Stomach (tissue), 9 donors: ENCODE data around the gene FCAMR. TPM values are rescaled to one million over a fixed set of nuclear protein-coding genes. Genes with fewer than 3 reads are reported as not detected.
"Not testable (repeated sequence)": the region's sequence is repeated elsewhere in the genome, so short reads cannot be mapped to it uniquely, and the experiment has no call there.

Experiments used
- DNase-seq, 2 donors: peaks; one replicate each; pipeline versions ENCODE4 v3.0.0 to v3.0.0-alpha.2; 2013 to 2019
- H3K27ac ChIP-seq, 5 donors: fragments of 200-600 bp in 4 of 5; sonication (generic) in 4 of 5; one replicate each; pipeline ENCODE4 v1.5.1; 2013 to 2019; ENCODE audit warnings: mild to moderate bottlenecking in 1 of 5, moderate library complexity in 1 of 5
- H3K27me3 ChIP-seq, 3 donors: fragments of 200-600 bp; sonication (generic); one replicate each; pipeline ENCODE4 v1.5.1; 2017 to 2019; ENCODE audit warnings: mixed run types in 1 of 3
- H3K36me3 ChIP-seq, 4 donors: fragments of 200-600 bp; sonication (generic); 1 replicate in 3 of 4; 2 replicates in 1 of 4; pipeline ENCODE4 v1.5.1; 2016 to 2019
- H3K4me1 ChIP-seq, 4 donors: fragments of 200-600 bp; sonication (generic); one replicate each; pipeline ENCODE4 v1.5.1; 2016 to 2019
- H3K4me3 ChIP-seq, 4 donors: fragments of 200-600 bp; sonication (generic) in 3 of 4; one replicate each; pipeline ENCODE4 v1.5.1; 2016 to 2019; ENCODE audit warnings: mild to moderate bottlenecking in 1 of 4
- H3K9me3 ChIP-seq, 4 donors: fragments of 200-600 bp; sonication (generic); one replicate each; pipeline ENCODE4 v1.5.1; 2016 to 2019
- CTCF ChIP-seq, 7 experiments: fragments of 450-650 bp in 4 of 7; fragments of 200-600 bp in 3 of 7; sonication (generic) in 3 of 7; IDR thresholded peaks; one replicate each; pipeline ENCODE4 v1.5.1; 2016 to 2019; ENCODE audit warnings: antibody characterized with exemption in 7 of 7, control low read depth in 2 of 7, mild to moderate bottlenecking in 1 of 7
- EP300 ChIP-seq: sonication (generic); formaldehyde crosslinking; IDR thresholded peaks from one replicate; pipeline ENCODE4 v1.6.1; 2017; ENCODE audit warnings: antibody characterized with exemption
- POLR2A ChIP-seq, 4 donors: fragments of 450-650 bp; IDR thresholded peaks; one replicate each; pipeline ENCODE4 v1.6.1; 2016; ENCODE audit warnings: antibody characterized with exemption in 4 of 4, control low read depth in 2 of 4, mild to moderate bottlenecking in 1 of 4, moderate library complexity in 1 of 4
- POLR2AphosphoS5 ChIP-seq, 3 donors: sonication (generic); formaldehyde crosslinking; IDR thresholded peaks; one replicate each; pipeline ENCODE4 v1.6.1; 2016; ENCODE audit warnings: antibody characterized with exemption in 3 of 3
- WGBS, 5 donors: extraction: QIAGEN DNeasy Blood & Tissue Kit in 3 of 5; methylation state at CpG; one replicate each; pipeline versions ENCODE4 v1.1.5 to v1.1.7; 2013 to 2018; 5-methylcytosine and 5-hydroxymethylcytosine counted together
- intact Hi-C: fragments of 100-400 bp; cut with DNase I; formaldehyde crosslinking; loops from one replicate; pipeline ENCODE4 v1.15.1; 2023; ENCODE audit warnings: low total_unique reads
- polyA plus RNA-seq, 3 donors: library from polyadenylated mRNA; stranded (reverse); fragments of 200-250 nt; gene quantifications; one replicate each; pipeline ENCODE4 v1.2.3, GENCODE V29; 2013
- total RNA-seq, 5 donors: library from RNA; depleted of rRNA; stranded (reverse); fragments of >200 nt; gene quantifications; one replicate each; pipeline versions ENCODE4 v1.1.0 to v1.2.3, GENCODE V29; 2014 to 2016
- donor health status: healthy with polysubstance abuse.
- donor health status: Bipolar disorder and iron deficiency.
- donor health status: healthy.

FCAMR gene
- total and polyA plus RNA-seq, 8 donors = 0.30 to 0.58 (median 0.37) TPM; not detected in 5

GRCh38 chr1:206925106-206925736 lies 45.0 kb downstream of the FCAMR start:
- intact Hi-C loops = no loop called here
- H3K4me3 ChIP-seq = no peak overlapping the region
- TF ChIP-seq POLR2AphosphoS5 (IDR thresholded peaks at IDR 0.05) (no peak), CTCF (IDR thresholded peaks at IDR 0.05) (no peak), POLR2A (IDR thresholded peaks at IDR 0.05) (no peak), EP300 (no peak)
- peaks cover 5 to 27% (median 15%) of the 10 kb centered on the region in 4 donors for H3K4me1 ChIP-seq
- WGBS, 5 donors = 75 to 85% (median 79%) methylated on average over 11 of the region's 11 CpGs
- H3K36me3 ChIP-seq = peaks cover 0 to 16% (median 7%) of the 10 kb centered on the region in 4 donors
- H3K9me3 ChIP-seq = no peaks in the 10 kb centered on the region
- H3K27ac ChIP-seq = peak overlapping the region in 4 of 5 donors; percentile 10 to 57 (median 36)
- peak; percentile 52 to 71 for DNase-seq
- no peaks in the 10 kb centered on the region for H3K27me3 ChIP-seq

GRCh38 chr1:206924592-206925105 lies 45.6 kb downstream of the FCAMR start:
- intact Hi-C loops = no loop called here
- no peak for TF ChIP-seq EP300
- no peak for TF ChIP-seq CTCF (IDR thresholded peaks at IDR 0.05)
- no peak for TF ChIP-seq POLR2A (IDR thresholded peaks at IDR 0.05)
- no peak for TF ChIP-seq POLR2AphosphoS5 (IDR thresholded peaks at IDR 0.05)
- WGBS, 5 donors = 74 to 82% (median 81%) methylated on average over 8 of the region's 8 CpGs
- H3K4me1 ChIP-seq = peaks cover 5 to 23% (median 15%) of the 10 kb centered on the region in 4 donors
- peaks cover 0 to 10% (median 4%) of the 10 kb centered on the region in 4 donors for H3K36me3 ChIP-seq
- H3K27me3 ChIP-seq = no peaks in the 10 kb centered on the region
- peak overlapping the region in 3 of 5 donors; percentile 10 to 57 (median 46) for H3K27ac ChIP-seq
- H3K9me3 ChIP-seq = no peaks in the 10 kb centered on the region
- no peak overlapping the region for H3K4me3 ChIP-seq
- DNase-seq = no peak

GRCh38 chr1:206923961-206924557 lies 46.2 kb downstream of the FCAMR start:
- 87 to 97% (median 95%) methylated on average over 4 of the region's 4 CpGs for WGBS, 5 donors
- H3K9me3 ChIP-seq, intact Hi-C loops, H3K27ac ChIP-seq, H3K4me3 ChIP-seq, DNase-seq, H3K27me3 ChIP-seq, H3K36me3 ChIP-seq: not testable (repeated sequence)
- H3K4me1 ChIP-seq = peaks cover 5 to 23% (median 12%) of the 10 kb centered on the region in 4 donors
- TF ChIP-seq POLR2A (IDR thresholded peaks at IDR 0.05) = peak in 1 of 4 donors; percentile 14

- Histone ChIP-seq H3K4me1 (peaks cover 5 to 23% (median 12%) of the 10 kb centered on the region in 4 donors), H3K36me3 (no peaks in the 10 kb centered on the region), H3K27me3 (no peaks in the 10 kb centered on the region), H3K4me3 (no peak overlapping the region), H3K27ac (peak overlapping the region; percentile 0 to 71 (median 63)), H3K9me3 (no peaks in the 10 kb centered on the region)
- intact Hi-C loops = no loop called here
- peak in 1 of 3 donors; percentile 26 for TF ChIP-seq POLR2AphosphoS5 (IDR thresholded peaks at IDR 0.05)
- no peak for TF ChIP-seq POLR2A (IDR thresholded peaks at IDR 0.05)
- TF ChIP-seq EP300 = no peak
- TF ChIP-seq CTCF (IDR thresholded peaks at IDR 0.05) = no peak
- DNase-seq = peak in 1 of 2 donors; percentile 81
- 65 to 69% (median 66%) methylated on average over 11 to 12 of the region's 12 CpGs for WGBS, 5 donors
Measured at GRCh38 chr1:206923009-206923960, 47.0 kb downstream of the FCAMR start.
